ENCODE measurements around the gene PAX8.

- TF ChIP-seq PATZ1 (CRISPR knock-in tag; IDR thresholded peaks at IDR 0.05; ENCODE audit: borderline replicate concordance) (no peak), CREB5 (CRISPR knock-in tag; IDR thresholded peaks at IDR 0.05; ENCODE audit: low read depth) (no peak), ZNF565 (CRISPR knock-in tag; conservative IDR thresholded peaks at IDR 0.05; ENCODE audit: low read depth) (no peak), GLIS3 (CRISPR knock-in tag; IDR thresholded peaks at IDR 0.05) (no peak)
Measured at GRCh38 chr2:113283704-113284284, 5.1 kb upstream of the PAX8 start.
